GM13977 (cell line): Measurements from ENCODE around the gene C12orf75.

ENCODE experiments used
- DNase-seq: peaks from one replicate; pipeline ENCODE4 v3.0.0; 2012; ENCODE audit warnings: low spot score
- CTCF ChIP-seq: IDR thresholded peaks from 2 replicates; pipeline ENCODE4 v1.5.1; 2012; ENCODE audit warnings: mild to moderate bottlenecking, control low read depth; ENCODE audit not compliant: insufficient read depth; ENCODE audit errors: extremely low read depth, missing control alignments
- in situ Hi-C: fragments of 300-500 bp; cut with MboI; formaldehyde crosslinking; loops from one replicate; pipeline ENCODE4 v1.12.0; 2022; ENCODE audit warnings: low sequenced_read_pairs, low pct_unique_long_range_greater_than_20kb, mixed read lengths, inconsistent platforms; ENCODE audit not compliant: unreplicated experiment

C12orf75 gene

GRCh38 chr12:105419606-105420005 lies 89.1 kb downstream of the C12orf75 start:
- TF ChIP-seq CTCF, result no peak
- in situ Hi-C loops, result loop anchor here (10.0 kb wide), 1 partner anchor 715 kb away; the partner anchor contains the start of gene NUAK1
- DNase-seq, result no peak

GRCh38 chr12:105420046-105420445 lies 89.6 kb downstream of the C12orf75 start:
- DNase-seq, result no peak
- no peak for TF ChIP-seq CTCF
- in situ Hi-C loops, result loop anchor here (10.0 kb wide), 1 partner anchor 715 kb away; the partner anchor contains the start of gene NUAK1

- DNase-seq, result peak; percentile 56
- TF ChIP-seq CTCF, result peak; percentile 89
- in situ Hi-C loops, result loop anchor here (10.0 kb wide), 1 partner anchor 714 kb away; the partner anchor contains the start of gene NUAK1
Measured at GRCh38 chr12:105420659-105421240, 90.3 kb downstream of the C12orf75 start.
